Testis (tissue), 3 donors: Measurements from ENCODE around the gene ABHD16A. TPM values are rescaled to one million over a fixed set of nuclear protein-coding genes. Genes with fewer than 3 reads are reported as not detected.

Experiments used
- DNase-seq: peaks from one replicate; pipeline ENCODE4 v3.0.0-alpha.2; 2019
- H3K27ac ChIP-seq, 2 donors: fragments of 200-600 bp; sonication (generic); one replicate each; pipeline ENCODE4 v1.5.1; 2019
- H3K27me3 ChIP-seq: fragments of 200-600 bp; sonication (generic); one replicate; pipeline ENCODE4 v1.5.1; 2019
- H3K36me3 ChIP-seq: fragments of 200-600 bp; sonication (generic); one replicate; pipeline ENCODE4 v1.5.1; 2017; ENCODE audit warnings: low read depth; ENCODE audit errors: missing control alignments
- H3K4me1 ChIP-seq: fragments of 200-600 bp; sonication (generic); one replicate; pipeline ENCODE4 v1.5.1; 2019
- H3K4me3 ChIP-seq, 2 donors: fragments of 200-600 bp; sonication (generic); one replicate each; pipeline ENCODE4 v1.5.1; 2017 to 2019
- H3K9me3 ChIP-seq: fragments of 200-600 bp; sonication (generic); one replicate; pipeline ENCODE4 v1.5.1; 2017
- POLR2A ChIP-seq: fragments of 450-650 bp; IDR thresholded peaks from one replicate; pipeline ENCODE4 v1.6.1; 2017; ENCODE audit warnings: antibody characterized with exemption, mild to moderate bottlenecking, moderate library complexity
- WGBS, 2 donors: methylation state at CpG; one replicate each; pipeline ENCODE4 v1.1.5; 2018; 5-methylcytosine and 5-hydroxymethylcytosine counted together
- intact Hi-C: fragments of 100-400 bp; cut with DNase I; formaldehyde crosslinking; loops from one replicate; pipeline ENCODE4 v1.15.1; 2023; ENCODE audit warnings: low total_unique reads
- polyA plus RNA-seq: library from polyadenylated mRNA; stranded (reverse); fragments of 350-450 nt; fragmentation: Illumina TruSeq; extraction: RNeasy Lipid Tissue Mini Kit (QIAGEN cat#74804); gene quantifications from one replicate; pipeline ENCODE4 v1.2.3, GENCODE V29; 2014; ENCODE audit warnings: low read depth, low replicate concordance; ENCODE audit not compliant: insufficient read depth
- total RNA-seq, 2 donors: library from RNA; depleted of rRNA; stranded (reverse); fragments of >200 nt; gene quantifications; one replicate each; pipeline ENCODE4 v1.2.3, GENCODE V29; 2016
- TF ChIP-seq, protein P1 (sequence below), 3 experiments: fragments of 450-650 bp in 2 of 3; fragments of 200-600 bp in 1 of 3; sonication (generic) in 1 of 3; IDR thresholded peaks; one replicate each; pipeline ENCODE4 v1.5.1; 2016 to 2019; ENCODE audit warnings: antibody characterized with exemption in 3 of 3, mild to moderate bottlenecking in 2 of 3, moderate library complexity in 1 of 3

ABHD16A gene
- total and polyA plus RNA-seq, 3 donors from 2014 or later = 77.0 to 108 (median 85.9) TPM

DNA sequence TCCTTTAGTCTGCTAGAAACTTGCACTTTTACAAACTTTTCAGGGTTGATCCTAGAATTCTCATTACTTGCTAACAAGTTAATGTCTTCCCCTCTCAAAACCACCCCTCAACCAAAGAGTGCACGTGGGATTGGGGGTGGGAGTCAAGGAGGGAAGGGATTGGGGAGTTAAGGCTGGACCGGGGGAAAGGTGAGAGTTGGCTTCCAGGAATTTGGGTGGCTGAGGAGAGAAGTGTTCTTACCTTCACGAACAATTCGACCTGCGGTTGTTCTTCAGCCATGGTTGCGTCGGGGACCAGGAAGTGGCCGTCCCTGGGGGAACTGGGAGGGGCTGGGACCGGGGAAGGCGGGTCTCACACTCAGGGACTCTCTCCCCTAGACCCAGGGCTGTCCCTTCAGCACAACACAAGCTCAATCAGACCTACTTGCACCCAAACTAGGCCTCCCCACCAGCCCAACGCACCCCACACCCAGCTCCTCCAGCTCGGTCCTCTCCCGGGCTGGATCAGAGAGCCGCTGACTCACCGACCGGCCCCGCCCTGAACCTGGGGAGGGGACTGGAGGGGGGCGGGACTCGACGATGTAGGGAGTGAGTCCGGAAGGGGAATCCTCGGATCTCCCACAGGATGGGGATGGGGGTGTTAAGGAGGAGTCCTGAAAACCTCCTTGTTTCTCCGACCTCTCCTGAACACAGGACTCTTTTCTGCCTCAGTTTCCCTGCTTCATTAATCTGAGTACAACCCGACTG, 33.1 kb upstream of the ABHD16A start, which contains the start of gene CLIC1:
CLIC1 (minus strand) TSS at position 510 of the 747 bp plus-strand sequence; CDS start at position 280, 230 bp downstream.
- DNase-seq = peak; percentile 87
- Histone ChIP-seq H3K27me3 (no peaks in the 10 kb centered on the region), H3K27ac (peak within 1 kb of the TSS; percentile 86 to 87), H3K4me1 (peaks cover 26% of the 10 kb centered on the region), H3K4me3 (peak within 1 kb of the TSS; percentile 47 to 71), H3K9me3 (no peaks in the 10 kb centered on the region), H3K36me3 (no peaks in the 10 kb centered on the region)
- intact Hi-C loops = no loop called here
- WGBS, 2 donors = 22 to 37% methylated on average over 22 to 24 of the region's 24 CpGs
- TF ChIP-seq POLR2A = peak; percentile 91
- TF ChIP-seq, protein P1, sequence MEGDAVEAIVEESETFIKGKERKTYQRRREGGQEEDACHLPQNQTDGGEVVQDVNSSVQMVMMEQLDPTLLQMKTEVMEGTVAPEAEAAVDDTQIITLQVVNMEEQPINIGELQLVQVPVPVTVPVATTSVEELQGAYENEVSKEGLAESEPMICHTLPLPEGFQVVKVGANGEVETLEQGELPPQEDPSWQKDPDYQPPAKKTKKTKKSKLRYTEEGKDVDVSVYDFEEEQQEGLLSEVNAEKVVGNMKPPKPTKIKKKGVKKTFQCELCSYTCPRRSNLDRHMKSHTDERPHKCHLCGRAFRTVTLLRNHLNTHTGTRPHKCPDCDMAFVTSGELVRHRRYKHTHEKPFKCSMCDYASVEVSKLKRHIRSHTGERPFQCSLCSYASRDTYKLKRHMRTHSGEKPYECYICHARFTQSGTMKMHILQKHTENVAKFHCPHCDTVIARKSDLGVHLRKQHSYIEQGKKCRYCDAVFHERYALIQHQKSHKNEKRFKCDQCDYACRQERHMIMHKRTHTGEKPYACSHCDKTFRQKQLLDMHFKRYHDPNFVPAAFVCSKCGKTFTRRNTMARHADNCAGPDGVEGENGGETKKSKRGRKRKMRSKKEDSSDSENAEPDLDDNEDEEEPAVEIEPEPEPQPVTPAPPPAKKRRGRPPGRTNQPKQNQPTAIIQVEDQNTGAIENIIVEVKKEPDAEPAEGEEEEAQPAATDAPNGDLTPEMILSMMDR (IDR thresholded peaks at IDR 0.05) = no peak

DNA sequence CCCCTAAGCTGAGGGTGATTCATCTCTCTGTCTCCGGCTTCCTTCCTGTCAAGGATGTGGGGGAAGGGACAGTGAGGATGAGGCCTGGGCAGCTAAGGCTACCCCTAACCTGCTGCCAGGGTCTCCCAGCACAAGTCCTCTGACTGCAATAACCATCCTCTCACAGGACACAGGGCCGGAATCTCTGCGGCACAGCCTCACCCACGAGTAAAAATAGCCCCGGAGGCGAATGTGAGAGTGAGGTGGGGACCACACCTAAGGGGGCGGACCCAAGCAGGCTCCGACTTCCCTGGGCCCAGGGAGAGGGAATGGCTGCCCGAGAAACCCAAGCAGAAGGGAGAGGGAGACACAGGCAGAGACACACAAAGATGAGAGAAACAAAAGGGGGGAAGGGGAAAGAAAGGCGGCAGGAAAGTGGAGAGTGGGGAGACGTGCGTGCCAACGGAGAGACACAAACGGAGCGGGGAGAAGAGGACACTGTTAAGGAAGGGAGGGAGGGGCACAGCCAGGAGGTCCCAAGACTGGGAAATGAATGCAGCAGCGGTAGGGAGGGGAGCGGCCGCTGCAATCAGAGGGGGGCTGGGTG, 31.8 kb upstream of the ABHD16A start:
- H3K27me3 ChIP-seq = no peaks in the 10 kb centered on the region
- DNase-seq = peak; percentile 52
- TF ChIP-seq, protein P1 (IDR thresholded peaks at IDR 0.05) = no peak
- TF ChIP-seq POLR2A = no peak
- 21 to 24% methylated on average over 18 of the region's 18 CpGs for WGBS, 2 donors
- intact Hi-C loops = no loop called here
- peak overlapping the region; percentile 86 to 87 for H3K27ac ChIP-seq
- H3K4me3 ChIP-seq = peak overlapping the region; percentile 47 to 71
- peaks cover 21% of the 10 kb centered on the region for H3K4me1 ChIP-seq
- no peaks in the 10 kb centered on the region for H3K9me3 ChIP-seq
- no peaks in the 10 kb centered on the region for H3K36me3 ChIP-seq

DNA sequence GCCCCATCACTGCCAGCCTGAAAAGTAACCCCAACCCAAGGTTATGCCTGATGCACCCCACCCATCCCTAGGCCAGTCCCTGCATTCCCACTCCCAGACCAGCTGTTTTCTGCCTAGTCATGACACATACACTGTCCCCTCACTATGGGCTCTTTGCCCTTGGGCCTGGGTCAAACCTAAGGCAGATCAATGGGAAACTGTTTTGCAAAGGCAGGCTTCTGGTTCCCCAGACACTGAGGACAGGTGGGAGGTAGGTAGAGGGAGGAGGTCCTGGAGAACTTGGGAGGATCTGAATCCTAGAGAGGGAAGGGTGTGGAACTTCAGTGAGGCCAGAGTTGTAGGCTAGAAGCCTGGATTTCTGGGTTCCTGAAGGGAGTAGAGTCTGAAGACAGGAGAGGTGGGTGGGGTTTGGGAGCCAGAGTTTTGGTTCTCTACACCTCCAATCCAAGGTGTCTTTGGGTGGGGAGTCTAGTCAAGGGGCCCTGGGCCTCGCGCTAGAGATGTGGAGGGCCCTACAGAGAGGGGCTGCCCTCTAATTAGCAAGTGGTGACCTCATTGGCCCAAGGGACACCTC, 31.2 kb upstream of the ABHD16A start:
- H3K27ac ChIP-seq = peak overlapping the region; percentile 86 to 87
- H3K4me1 ChIP-seq = peaks cover 21% of the 10 kb centered on the region
- intact Hi-C loops = no loop called here
- H3K4me3 ChIP-seq = peak overlapping the region in 1 of 2 donors; percentile 71
- TF ChIP-seq, protein P1 (IDR thresholded peaks at IDR 0.05) = no peak
- no peak for TF ChIP-seq POLR2A
- H3K9me3 ChIP-seq = no peaks in the 10 kb centered on the region
- no peaks in the 10 kb centered on the region for H3K27me3 ChIP-seq
- 77% methylated on average over 2 of the region's 2 CpGs; no CpG with 5 or more reads in 1 of the 2 donors for WGBS, 2 donors
- no peak for DNase-seq
- no peaks in the 10 kb centered on the region for H3K36me3 ChIP-seq

DNA sequence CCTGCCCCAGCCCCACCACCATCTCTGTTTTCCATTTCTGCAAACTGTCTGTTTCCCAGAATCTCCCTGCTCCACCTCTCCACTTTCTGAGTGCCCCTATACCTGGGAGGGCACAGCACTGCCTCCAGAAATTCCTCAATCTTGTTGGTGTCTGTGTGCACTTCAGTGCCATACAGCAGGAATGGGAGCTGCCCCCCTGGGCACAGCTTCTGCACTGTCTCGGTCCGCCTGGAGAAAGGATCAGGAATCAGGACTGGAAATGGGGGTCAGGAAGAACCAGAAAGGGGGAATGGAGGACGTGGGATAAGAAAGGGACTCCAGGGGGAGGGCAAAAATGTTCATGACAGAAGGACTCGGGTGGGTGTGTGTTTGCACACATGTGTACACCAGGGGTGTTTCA, 30.6 kb upstream of the ABHD16A start:
- intact Hi-C loops = no loop called here
- Histone ChIP-seq H3K27me3 (no peaks in the 10 kb centered on the region), H3K36me3 (no peaks in the 10 kb centered on the region), H3K4me3 (no peak overlapping the region), H3K27ac (no peak overlapping the region), H3K4me1 (peaks cover 18% of the 10 kb centered on the region), H3K9me3 (no peaks in the 10 kb centered on the region)
- no peak for TF ChIP-seq POLR2A
- TF ChIP-seq, protein P1 (IDR thresholded peaks at IDR 0.05) = no peak
- no peak for DNase-seq
- 87 to 89% methylated on average over 4 of the region's 4 CpGs for WGBS, 2 donors
